A673 (cell line): Measurements from ENCODE around the gene E2F7. TPM values are rescaled to one million over a fixed set of nuclear protein-coding genes. Genes with fewer than 3 reads are reported as not detected.

ENCODE experiments used
- BruUV-seq: library from RNA; stranded (reverse); fragments of 400-500 nt; replicated peaks from 2 replicates; lab custom pipeline; 2021; lab: Mats Ljungman, UMichigan
- CTCF ChIA-PET: fragments of 300-600 bp; sonication (Branson Sonifier 250); formaldehyde crosslinking; loops from one replicate; lab custom pipeline; 2022; ENCODE audit warnings: antibody characterized with exemption; lab: Charles Lee
- POLR2A ChIA-PET: fragments of 300-600 bp; sonication (Branson Sonifier 250); formaldehyde crosslinking; loops from one replicate; lab custom pipeline; 2022; ENCODE audit warnings: antibody characterized with exemption; ENCODE audit not compliant: low non-redundant PET; lab: Charles Lee
- DNase-seq: peaks from one replicate; pipeline ENCODE4 v3.0.0-alpha.2; 2015; ENCODE audit warnings: low spot score
- H3K27ac ChIP-seq: fragments of 200-600 bp; sonication (generic); 2 replicates; pipeline ENCODE4 v1.5.1; 2016; ENCODE audit warnings: mixed run types, low read depth, mild to moderate bottlenecking, mixed read lengths, antibody characterized with exemption, low read length; ENCODE audit not compliant: poor library complexity, severe bottlenecking
- H3K27me3 ChIP-seq: fragments of 200-600 bp; sonication (generic); replicated peaks from 2 replicates; pipeline ENCODE4 v1.6.1; 2017; ENCODE audit warnings: mixed run types, low read depth, mild to moderate bottlenecking, mixed read lengths, antibody characterized with exemption, low read length; ENCODE audit not compliant: insufficient read depth, poor library complexity
- H3K36me3 ChIP-seq: fragments of 200-600 bp; sonication (generic); 2 replicates; pipeline ENCODE4 v1.6.1; 2016; ENCODE audit warnings: mixed run types, mild to moderate bottlenecking, mixed read lengths, antibody characterized with exemption, low read length; ENCODE audit not compliant: insufficient read depth, poor library complexity, severe bottlenecking
- H3K4me1 ChIP-seq: fragments of 200-600 bp; sonication (generic); 2 replicates; pipeline ENCODE4 v1.6.1; 2017; ENCODE audit warnings: mixed run types, mild to moderate bottlenecking, mixed read lengths, antibody characterized with exemption, low read length; ENCODE audit not compliant: insufficient read depth, poor library complexity, severe bottlenecking
- H3K4me3 ChIP-seq: fragments of 200-600 bp; sonication (generic); 2 replicates; pipeline ENCODE4 v1.5.1; 2016; ENCODE audit warnings: low read depth, mixed run types, mild to moderate bottlenecking, mixed read lengths, low read length; ENCODE audit not compliant: poor library complexity, severe bottlenecking
- H3K9me3 ChIP-seq: fragments of 200-600 bp; sonication (generic); 2 replicates; pipeline ENCODE4 v1.6.1; 2016; ENCODE audit warnings: mixed run types, low read depth, mild to moderate bottlenecking, mixed read lengths, antibody characterized with exemption, low read length; ENCODE audit not compliant: poor library complexity, severe bottlenecking
- EZH2 ChIP-seq: fragments of 200-600 bp; sonication (generic); IDR thresholded peaks from 2 replicates; pipeline ENCODE4 v1.6.1; 2017; ENCODE audit warnings: borderline replicate concordance, low read depth, mild to moderate bottlenecking, mixed read lengths, antibody characterized with exemption, low read length; ENCODE audit not compliant: poor library complexity, severe bottlenecking
- intact Hi-C: fragments of 100-400 bp; cut with micrococcal nuclease; formaldehyde crosslinking; loops from one replicate; pipeline ENCODE4 v1.10.0; 2022; ENCODE audit not compliant: unreplicated experiment
- total RNA-seq: library from RNA; stranded (reverse); gene quantifications from 2 replicates; pipeline ENCODE4 v1.2.3, GENCODE V29; 2021
- TF ChIP-seq, protein P1 (sequence below): fragments of 300-800, 200-600 bp; sonication (generic); conservative IDR thresholded peaks from 2 replicates; pipeline ENCODE4 v1.5.1; 2017; ENCODE audit warnings: low read depth, mild to moderate bottlenecking, antibody characterized with exemption, low read length, moderate library complexity, mixed read lengths

E2F7 gene
- total RNA-seq, 1 experiment from 2014 or later, result 26.7 TPM

- intact Hi-C loops, result no loop called here
- Histone ChIP-seq H3K4me1 (no peaks in the 10 kb centered on the region), H3K36me3 (no peaks in the 10 kb centered on the region), H3K4me3 (no peak overlapping the region), H3K27me3 (no peaks in the 10 kb centered on the region), H3K9me3 (no peaks in the 10 kb centered on the region), H3K27ac (no peak overlapping the region)
- no peak for TF ChIP-seq EZH2
- TF ChIP-seq, protein P1, sequence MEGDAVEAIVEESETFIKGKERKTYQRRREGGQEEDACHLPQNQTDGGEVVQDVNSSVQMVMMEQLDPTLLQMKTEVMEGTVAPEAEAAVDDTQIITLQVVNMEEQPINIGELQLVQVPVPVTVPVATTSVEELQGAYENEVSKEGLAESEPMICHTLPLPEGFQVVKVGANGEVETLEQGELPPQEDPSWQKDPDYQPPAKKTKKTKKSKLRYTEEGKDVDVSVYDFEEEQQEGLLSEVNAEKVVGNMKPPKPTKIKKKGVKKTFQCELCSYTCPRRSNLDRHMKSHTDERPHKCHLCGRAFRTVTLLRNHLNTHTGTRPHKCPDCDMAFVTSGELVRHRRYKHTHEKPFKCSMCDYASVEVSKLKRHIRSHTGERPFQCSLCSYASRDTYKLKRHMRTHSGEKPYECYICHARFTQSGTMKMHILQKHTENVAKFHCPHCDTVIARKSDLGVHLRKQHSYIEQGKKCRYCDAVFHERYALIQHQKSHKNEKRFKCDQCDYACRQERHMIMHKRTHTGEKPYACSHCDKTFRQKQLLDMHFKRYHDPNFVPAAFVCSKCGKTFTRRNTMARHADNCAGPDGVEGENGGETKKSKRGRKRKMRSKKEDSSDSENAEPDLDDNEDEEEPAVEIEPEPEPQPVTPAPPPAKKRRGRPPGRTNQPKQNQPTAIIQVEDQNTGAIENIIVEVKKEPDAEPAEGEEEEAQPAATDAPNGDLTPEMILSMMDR, result no peak
- no TSS peak for BruUV-seq
- POLR2A ChIA-PET, result interaction anchor here (0.7 kb wide), 1 partner anchor 339 kb away, joined by 19 read pairs; no protein-coding TSS in a partner anchor
- DNase-seq, result peak; percentile 57
- CTCF ChIA-PET, result no interaction called here
Measured at GRCh38 chr12:77102691-77103090, 37.3 kb upstream of the E2F7 start.

- intact Hi-C loops, result no loop called here
- no peak overlapping the region for H3K27ac ChIP-seq
- no peak for DNase-seq
- no peaks in the 10 kb centered on the region for H3K36me3 ChIP-seq
- no peaks in the 10 kb centered on the region for H3K9me3 ChIP-seq
- no TSS peak for BruUV-seq
- H3K27me3 ChIP-seq, result no peaks in the 10 kb centered on the region
- no peaks in the 10 kb centered on the region for H3K4me1 ChIP-seq
- TF ChIP-seq, protein P1, result no peak
- no peak for TF ChIP-seq EZH2
- POLR2A ChIA-PET, result interaction anchor here (0.7 kb wide), 1 partner anchor 339 kb away, joined by 19 read pairs; no protein-coding TSS in a partner anchor
- H3K4me3 ChIP-seq, result no peak overlapping the region
- CTCF ChIA-PET, result no interaction called here
Measured at GRCh38 chr12:77102123-77102522, 36.8 kb upstream of the E2F7 start.

GRCh38 chr12:77099799-77100198 lies 34.4 kb upstream of the E2F7 start:
- no peak overlapping the region for H3K27ac ChIP-seq
- no peaks in the 10 kb centered on the region for H3K27me3 ChIP-seq
- H3K9me3 ChIP-seq, result no peaks in the 10 kb centered on the region
- intact Hi-C loops, result no loop called here
- no peaks in the 10 kb centered on the region for H3K36me3 ChIP-seq
- no peak overlapping the region for H3K4me3 ChIP-seq
- POLR2A ChIA-PET, result no interaction called here
- CTCF ChIA-PET, result no interaction called here
- no peaks in the 10 kb centered on the region for H3K4me1 ChIP-seq
- no peak for DNase-seq
- no TSS peak for BruUV-seq
- TF ChIP-seq EZH2, result no peak
- TF ChIP-seq, protein P1, result no peak
